ENCODE measurements around the gene C1orf53.

Gene C1orf53

DNA sequence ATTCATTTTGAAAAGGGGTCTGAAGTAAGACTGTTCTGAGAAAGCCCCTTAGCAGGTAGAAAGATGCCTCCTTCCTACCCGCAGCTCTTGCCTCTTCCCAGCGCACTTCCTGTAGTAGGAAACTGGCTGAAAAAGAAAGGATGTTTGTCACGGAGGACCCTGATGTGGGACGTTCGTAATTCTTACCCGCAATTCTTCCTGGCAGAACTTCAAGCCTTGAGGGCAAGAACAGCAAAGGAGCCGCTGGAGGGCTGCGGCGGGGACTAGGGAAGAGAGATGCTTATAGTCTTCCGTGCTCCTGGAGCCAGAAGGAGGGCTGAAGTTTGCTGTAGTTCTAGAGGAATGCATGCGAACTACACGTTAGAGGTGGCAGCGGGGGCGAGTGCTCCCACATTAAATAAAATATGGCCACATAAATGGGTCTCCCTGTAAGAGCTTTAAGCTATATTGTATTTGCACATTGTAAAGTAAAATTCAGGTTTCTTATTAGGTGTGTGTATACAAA lies 6.3 kb downstream of the C1orf53 start:
- DNase-seq: no peak

DNA sequence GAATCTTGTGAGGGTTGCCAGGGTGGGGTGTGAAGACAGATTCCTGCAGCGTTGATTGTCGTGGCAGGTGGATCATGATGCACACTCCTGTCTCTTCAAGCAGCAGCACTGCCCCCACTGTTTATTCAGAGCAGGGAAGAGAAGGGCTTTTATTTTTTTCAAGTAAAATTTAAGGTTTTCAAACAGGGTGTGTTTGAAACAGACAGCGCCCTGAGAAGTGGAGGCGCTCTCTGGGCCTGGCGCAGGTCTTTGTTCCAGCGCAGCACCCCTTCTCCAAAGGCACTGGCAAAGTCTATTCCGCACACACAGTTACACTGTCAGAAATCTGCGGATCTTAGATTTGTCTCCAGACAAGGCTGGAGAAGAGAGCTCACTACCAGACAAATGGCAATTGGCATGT lies 7.0 kb downstream of the C1orf53 start:
- no peak for DNase-seq

DNA sequence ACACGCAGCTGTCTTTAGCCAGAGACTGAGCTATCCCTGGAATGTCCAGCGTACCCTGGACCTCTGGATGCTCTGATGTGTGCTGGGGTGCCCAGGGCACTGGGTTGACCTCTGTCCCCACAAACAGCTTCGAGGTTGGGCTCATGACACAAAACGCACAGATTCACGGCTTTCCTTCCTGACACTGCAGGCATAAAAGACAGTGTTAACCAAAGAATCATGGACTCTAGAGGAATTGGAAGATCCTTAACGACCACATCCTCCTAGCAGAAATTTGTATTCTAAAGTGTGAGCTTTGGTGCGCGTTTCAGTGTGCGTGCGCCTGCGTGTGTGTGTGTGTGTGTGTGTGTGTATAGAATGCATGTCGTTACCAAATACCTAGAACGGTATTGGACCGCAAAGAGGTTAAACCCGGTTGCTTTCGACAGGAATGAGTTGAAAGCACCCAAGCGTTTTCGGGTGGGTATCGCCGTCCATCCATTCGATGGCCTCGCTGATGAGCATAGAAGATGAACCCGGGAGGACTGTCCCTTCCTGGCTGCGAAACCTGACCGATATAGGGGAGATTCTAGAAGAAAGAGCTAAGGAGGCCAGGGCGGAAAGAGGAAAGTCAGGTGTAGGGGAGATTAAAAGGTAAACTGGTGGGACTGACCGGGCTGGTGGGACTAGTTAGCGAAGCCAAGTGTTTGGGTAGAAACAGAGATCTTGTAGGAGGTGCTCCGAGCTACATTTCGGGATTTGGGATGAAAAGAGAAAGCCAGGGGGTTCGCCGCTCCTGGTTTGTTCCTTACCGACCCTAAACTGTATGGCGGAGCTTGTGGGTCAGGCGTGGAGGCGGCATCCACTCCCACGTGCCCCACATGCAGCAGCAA lies 7.9 kb downstream of the C1orf53 start:
- DNase-seq: no peak

DNA sequence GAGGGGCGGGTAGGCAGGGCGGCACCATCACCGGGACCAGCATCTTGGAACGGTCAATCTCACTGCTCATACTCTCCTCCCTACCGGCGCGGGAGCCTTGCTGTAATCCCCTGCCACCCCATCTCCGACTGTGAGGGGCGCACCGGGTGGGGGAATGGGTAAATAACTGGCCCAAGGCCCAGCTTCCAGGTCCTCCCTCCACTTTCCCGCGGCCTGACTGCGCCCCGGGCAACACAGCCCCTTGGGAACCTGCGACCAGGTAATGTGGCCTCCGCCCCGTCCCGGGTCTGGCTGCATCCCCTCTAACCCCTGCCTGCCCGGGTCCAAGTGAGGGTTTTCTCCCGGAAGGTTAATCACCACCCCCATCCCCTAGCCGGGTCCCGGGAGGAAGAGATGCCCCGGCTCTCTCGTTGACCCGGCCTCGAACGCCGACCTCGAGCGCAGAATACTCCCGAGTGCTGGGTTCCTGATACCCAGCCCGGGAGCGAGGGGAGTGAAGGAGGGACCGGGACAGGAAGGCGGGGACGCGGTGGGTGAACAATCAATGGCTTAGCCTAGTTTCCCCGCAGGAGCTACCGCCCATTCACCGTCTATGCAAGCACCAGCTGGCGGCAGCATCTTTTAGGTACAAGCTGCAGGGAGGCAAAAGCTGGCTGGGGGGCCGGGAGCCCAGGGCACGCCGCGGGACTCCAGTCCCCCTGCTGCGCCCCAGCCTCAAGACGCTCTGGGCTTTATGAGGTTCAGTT lies 8.9 kb downstream of the C1orf53 start:
- no peak for DNase-seq

DNA sequence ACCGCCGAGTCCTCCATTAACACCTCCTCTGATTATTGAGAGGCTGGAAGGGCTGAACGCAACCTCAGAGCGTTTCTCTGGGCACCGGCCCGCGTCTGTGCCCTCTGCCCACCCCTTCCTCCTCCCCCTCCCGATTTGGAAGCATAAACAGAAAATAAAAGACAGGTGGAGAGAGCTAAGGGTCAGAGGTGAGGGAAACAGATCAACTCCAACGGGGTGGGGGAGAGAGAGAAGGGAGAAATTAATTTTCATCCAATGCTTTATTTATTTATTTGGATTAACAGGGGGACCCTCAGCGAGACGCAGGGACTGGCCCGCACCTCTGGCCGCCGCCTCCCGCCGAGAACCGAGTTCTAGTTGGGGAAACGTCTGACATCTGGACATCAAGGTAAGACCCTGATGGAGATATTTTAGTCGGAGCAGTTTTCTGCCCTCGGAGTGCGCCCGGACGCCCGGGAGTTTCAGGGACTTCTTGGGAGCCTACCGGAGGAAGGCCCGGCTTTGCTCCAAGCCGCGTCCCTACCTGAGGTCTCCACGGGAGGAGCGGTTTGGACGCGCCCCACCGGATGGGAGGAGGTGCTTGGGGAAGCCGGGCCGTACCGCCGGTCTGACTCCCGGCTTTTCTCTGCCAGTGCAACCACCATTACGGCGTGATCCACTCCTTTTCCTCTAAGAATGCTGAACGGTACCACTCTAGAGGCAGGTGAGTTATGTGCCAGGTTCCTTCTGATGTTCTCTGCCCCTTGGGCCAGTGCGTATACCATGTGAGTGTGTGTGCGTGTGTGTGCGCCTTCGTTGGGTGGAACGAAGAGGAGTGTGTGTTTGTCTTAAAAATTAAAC lies 9.6 kb downstream of the C1orf53 start:
- DNase-seq: no peak

DNA sequence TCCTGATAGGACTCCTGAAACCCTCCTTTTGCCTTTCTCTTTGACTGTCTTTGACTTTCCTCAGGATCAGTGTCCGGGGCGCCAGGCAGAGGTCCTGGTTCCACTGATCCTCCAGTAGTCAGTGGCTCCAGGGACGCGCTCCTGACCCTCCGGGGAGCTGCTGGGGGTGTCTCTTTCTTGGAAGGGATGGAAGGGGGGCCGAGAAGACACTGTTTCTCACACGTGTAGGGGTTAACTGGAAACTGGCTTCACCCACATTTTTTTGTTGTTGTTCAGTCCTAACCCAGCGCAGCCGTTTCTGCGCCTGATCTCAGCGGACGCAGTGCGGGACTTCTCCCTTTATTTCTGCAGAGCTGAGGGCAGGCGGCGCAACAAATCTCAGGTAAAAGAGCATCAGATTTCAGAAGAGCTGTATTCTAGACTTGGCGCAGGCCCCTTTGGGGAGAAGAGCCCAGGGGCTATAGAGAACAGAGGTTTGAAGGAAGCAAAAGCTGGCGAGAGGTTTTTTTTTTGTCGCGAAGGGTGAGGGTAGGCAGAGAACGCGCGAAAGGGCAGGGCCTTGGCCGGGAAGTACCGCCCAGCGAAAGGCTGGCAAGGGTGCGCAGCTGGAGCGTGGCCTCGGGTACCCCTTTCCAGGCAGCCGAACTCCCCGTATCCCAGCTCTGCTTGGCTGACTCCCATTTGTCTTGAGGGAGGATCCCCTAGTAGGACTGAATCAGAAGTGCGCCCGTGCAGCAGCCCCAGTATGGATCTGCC lies 10.5 kb downstream of the C1orf53 start:
- DNase-seq: no peak

DNA sequence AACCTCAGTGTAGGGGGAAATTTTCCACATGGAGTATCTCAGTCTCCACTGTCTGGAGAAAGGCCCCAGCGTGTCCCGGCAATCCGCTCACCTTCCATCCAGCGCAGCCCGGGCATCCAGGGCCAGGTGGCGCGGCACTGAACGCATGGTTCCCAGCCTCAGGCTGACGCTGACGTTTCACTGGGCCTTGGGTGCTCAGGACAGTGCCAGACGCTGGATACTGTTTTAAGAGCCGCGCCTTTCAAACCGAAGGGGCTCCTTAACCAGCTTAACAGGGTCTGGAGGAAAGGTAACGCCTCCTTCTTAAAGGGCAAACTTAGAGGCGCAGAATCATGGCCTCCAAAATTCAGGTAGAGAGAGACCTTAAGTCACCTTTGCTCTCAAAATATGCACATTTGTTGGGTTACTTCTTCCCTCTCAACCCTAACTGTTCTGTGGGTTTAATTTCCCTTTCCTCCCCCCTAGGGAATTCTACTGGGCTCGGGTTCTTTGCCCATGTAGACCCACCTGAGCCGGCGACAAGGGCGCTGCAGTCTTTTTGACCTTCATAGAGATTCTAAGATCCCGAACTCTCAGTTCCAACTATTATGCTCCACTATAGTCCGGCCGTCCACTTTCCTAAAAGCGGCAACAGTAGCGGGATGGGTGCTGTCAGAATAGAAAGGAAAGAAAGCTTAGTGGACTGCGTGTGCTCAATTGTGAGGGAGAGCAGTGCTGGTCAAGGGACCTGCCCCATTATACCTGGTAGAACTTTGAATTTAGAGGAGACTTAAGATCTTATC lies 11.3 kb downstream of the C1orf53 start:
- DNase-seq: no peak

DNA sequence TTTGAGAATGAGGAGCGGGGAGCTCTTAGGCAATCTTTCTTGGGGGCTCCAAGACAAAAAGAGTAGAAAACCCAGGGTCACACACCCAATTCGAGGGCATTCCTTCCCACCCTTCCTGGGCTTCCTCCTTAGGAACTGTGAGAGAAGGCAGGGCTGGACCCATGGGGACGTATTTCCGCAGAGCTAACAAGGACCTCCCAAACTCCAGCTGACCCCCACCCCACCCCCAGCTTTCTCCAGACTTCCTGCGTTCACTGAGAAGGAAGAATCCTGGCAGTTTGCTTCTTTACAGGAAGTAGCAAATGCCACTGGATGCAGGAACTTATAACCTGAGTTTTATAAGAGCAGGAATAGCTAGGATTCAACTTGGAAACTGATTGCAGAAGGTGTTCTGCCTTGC lies 12.1 kb downstream of the C1orf53 start:
- no peak for DNase-seq

DNA sequence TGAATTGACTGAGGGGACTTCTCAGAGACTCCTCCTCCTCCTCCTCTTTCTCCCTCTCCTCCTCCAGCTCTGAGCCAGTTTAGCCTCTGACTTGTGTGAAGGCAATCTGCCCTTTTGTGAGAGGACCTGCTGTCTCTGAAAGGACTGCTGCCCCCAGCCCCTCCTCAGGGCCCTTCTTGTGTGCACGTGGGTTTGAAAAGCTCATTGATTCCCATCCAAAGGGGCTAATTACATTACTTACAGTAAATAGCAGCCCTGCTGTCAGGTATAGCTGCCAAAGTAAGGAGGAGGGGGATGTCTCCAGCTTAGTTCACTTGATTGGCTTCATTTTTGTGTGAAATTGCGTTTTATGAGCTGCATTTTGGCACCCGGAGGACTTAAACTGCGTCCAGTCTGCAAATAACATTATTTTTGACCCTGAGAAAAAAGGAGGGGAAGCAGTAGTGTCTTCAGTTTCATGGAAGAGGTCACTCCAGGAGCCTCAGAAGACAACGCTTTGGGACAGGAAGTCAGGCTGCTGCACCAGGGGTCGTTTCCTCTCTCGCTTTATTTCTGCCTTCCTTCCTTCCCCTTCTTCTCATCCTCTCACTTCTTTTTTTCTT lies 12.9 kb downstream of the C1orf53 start:
- DNase-seq: no peak

DNA sequence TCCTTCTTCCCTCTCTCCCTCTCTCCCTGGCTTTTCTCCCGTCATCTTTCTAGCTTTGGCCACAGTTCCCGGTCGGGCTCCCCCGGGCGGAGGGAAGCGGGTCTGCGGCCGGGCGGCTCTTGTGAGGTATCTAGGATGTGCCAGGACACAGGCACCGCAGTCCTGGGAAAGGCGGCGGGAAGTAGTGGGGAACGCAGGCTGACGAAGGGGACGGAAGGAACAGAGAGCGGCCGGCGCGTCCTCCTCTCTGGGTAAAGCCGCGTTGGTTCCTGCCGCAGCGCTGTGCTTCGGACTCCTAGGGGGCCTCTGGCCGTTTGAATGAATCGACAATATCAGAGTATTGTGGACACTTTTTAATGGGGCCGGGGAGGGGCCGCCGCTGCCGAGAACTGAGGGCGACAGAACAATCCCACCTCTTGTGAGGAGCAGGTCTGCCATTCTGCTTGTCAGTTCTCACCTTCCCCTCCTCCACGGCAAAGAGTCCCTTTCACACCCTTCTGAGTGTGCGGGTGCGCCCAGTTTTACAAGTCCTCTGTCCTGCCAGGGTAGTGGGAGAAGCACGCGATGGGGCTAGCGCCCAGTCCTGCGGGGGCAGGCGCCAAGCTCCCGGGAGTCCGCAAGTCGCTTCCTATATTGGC lies 13.6 kb downstream of the C1orf53 start:
- no peak for DNase-seq

DNA sequence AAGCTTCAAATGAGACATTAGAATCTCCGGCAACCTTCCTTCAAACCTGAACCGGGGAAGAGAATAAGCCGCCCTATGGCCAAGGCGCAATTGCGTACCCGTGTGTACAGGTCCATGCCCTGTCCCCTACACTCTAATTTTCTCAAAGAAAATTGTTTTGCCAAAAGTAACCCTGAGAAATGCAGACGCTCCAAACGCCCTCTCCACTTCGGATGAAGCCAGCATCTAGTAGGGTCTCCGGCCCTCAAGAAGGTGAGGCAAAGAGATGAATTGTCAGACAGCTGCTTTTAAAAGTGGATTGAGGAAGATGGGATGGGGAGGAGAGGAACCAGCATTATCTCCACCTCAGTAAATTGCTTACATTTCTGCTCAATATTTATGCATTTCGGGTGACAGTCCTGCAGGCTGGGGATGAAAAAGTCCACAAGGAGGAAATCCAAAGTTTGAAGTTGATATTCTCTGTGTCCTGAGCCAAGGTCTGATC lies 14.1 kb downstream of the C1orf53 start:
- DNase-seq: no peak

DNA sequence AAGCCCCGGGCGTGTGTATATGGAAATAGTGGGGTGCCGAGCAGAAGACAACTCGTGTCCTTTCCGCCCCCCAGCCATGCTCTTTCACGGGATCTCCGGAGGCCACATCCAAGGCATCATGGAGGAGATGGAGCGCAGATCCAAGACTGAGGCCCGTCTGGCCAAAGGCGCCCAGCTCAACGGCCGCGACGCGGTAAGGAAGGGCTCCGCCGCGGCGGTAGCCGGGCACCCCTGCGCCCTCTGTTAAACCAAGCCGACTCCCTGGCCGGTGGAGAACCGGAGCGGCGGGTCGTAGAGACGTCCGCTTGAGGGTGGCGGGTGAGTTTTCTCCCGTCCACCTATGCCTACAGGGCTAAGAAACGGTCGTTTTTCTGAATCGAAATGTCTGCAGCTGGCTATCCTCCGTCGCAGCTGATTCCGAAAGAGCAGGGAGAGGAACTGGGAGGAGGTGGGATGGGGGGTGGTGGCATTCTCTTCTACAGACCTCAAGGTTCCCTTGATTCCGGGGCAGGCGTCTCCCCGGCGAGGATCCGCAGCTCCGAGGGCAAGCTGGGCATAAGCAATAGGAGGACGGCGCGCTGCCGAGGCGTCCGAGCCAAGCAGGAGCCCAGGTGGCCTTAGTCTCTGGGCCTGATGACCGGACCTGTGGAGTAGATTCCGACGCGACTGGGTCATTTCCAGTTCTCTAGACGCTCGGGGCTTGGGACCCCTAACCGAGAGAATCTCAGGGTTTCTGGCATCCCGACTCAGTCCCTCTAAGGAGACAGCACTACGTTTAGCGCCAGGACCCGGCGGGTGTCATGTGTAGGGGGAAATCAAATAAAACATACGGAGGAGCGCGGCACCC lies 15.6 kb downstream of the C1orf53 start:
- no peak for DNase-seq

DNA sequence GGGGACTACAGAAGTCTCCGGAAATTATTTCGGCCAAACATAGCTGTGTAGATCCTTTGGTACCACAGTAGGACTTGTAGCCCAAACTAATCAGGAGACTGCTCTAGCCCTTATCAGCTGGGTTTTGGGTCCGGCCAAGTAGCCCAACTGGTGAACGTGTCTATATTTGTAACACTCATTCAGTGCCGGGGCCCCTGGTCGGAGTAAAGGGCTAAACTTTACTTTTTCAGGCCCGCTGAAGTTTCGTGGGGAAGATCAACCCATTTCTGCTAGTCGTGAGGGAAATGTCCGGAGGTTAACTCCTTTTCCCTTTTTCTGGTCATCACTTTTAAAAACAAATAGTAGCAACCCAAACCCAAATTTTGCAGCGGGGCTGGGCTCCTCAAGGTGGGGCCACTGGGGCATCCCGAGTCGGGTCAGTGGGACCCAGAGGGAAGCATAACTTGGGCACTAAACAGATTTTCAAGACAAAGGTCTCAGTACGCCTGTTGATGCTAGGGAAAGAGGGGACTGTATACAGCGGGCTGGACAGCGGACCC lies 16.4 kb downstream of the C1orf53 start:
- no peak for DNase-seq

DNA sequence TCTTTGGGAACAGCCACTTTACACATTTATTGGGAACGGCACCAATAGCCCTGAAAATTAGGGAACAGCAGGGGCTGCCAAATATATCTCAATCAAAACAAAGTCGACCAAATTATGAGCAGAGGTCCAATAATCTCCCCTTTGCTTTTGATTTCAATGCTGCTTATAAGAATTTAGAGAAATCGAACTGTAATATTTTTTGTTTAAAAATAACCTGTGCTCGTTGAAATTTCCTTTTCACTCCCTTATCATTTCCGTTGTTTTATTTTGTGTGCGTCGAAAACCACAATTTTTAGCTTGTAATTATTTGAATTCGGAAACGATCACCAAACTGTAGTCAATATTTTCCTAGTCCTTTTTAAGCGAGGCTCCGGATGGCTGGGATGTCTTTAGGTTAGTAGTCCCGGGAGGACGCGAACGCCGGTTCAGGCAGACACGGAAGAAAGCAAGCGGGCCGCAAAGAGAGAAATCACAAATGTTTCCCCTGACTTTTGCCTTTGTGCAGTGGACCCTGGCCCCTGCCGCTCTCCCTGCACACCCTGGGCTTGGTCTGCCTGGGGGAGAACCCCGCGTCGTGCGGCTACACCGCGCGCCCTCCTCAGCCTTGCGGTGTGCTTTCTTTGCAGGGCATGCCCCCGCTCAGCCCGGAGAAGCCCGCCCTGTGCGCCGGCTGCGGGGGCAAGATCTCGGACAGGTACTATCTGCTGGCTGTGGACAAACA lies 17.1 kb downstream of the C1orf53 start:
- DNase-seq: no peak

DNA sequence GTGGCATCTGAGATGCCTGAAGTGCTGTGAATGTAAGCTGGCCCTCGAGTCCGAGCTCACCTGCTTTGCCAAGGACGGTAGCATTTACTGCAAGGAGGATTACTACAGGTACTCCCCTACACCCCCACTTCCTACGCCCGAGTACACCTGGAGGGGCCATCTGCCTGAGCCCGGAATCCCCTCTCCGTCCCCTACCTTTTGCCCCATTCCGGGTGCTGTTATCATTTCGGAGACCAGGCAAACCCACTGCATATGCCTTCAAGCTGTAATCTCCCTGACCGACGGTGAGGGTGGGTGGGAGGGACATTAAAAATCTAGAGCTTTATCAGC lies 17.6 kb downstream of the C1orf53 start:
- DNase-seq: no peak

DNA sequence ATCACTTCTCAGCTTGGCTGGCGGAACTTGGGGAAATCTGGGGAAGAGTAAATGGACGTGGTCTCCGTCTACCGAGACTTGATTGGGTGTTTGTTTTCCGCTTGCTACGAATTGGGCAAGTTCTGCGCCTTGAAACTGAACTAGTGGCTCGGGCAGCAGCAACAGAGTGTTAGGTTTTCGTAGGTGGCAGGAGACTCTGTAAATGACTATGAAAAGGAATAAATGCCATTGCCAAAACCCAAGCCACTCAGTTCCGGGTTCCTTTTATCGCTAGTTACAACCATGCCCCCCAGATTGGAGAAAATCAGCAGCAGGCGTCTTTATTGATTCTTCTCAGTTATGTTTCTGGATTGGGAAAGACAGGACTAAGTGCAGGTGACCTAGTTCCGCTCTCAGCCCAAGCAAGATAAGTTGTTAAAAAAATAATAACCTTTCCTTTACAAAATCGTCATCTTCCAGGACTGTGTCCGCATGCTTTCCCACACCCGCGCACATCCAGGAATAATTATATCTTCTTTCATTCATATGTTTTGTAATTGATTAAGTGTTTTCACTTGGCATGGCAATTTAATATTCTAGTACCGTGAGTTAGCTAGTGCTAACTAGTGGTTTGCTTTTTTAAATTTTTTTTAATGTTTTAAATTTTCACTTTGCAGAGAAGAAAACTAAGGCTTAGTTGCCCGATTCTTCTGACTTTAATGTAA lies 18.1 kb downstream of the C1orf53 start:
- no peak for DNase-seq

DNA sequence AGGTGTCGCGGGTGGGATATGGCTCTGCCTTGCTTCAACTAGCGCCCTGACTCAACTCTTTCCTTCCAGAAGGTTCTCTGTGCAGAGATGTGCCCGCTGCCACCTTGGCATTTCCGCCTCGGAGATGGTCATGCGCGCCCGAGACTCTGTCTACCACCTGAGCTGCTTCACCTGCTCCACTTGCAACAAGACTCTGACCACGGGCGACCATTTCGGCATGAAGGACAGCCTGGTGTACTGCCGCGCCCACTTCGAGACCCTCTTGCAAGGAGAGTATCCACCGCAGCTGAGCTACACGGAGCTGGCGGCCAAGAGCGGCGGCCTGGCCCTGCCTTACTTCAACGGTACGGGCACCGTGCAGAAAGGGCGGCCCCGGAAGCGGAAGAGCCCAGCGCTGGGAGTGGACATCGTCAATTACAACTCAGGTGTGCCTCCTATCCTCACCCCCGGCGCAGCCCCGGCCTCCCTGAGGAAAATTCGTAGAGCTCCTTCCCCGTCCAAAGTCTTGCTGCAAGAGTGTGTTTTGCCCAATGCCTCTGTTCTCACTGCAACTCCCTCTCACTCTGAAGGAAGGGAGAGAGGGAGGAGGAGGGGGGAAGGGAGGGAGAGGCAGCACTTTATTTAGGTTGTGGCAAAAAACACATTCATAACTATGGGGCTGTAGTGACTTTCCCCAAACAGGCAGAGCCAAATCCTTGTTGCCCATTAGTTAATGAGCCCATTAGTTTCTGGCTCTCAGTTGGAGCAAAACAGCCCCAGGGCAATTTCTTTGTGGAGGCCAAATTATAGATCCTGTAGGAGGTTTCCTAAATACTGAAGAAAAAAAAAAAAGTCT lies 19.0 kb downstream of the C1orf53 start:
- DNase-seq: no peak

All from activated CD8-positive, alpha-beta memory T cell treated with anti-CD3 and anti-CD28 coated beads, Interleukin-2, amount 50 U/mL, for 4 hours (primary cell).